GM19463 (cell line): Measurements from ENCODE around the gene PDGFA.
A peak's percentile ranks its signal among the peaks of the same experiment; 100 is the strongest.

ENCODE experiments used
- ATAC-seq: cut with Tn5 transposase; IDR thresholded peaks from one replicate; pipeline ENCODE4 v1.9.1; 2021; ENCODE audit warnings: mild to moderate bottlenecking, moderate library complexity; ENCODE audit not compliant: unreplicated experiment

PDGFA gene

DNA sequence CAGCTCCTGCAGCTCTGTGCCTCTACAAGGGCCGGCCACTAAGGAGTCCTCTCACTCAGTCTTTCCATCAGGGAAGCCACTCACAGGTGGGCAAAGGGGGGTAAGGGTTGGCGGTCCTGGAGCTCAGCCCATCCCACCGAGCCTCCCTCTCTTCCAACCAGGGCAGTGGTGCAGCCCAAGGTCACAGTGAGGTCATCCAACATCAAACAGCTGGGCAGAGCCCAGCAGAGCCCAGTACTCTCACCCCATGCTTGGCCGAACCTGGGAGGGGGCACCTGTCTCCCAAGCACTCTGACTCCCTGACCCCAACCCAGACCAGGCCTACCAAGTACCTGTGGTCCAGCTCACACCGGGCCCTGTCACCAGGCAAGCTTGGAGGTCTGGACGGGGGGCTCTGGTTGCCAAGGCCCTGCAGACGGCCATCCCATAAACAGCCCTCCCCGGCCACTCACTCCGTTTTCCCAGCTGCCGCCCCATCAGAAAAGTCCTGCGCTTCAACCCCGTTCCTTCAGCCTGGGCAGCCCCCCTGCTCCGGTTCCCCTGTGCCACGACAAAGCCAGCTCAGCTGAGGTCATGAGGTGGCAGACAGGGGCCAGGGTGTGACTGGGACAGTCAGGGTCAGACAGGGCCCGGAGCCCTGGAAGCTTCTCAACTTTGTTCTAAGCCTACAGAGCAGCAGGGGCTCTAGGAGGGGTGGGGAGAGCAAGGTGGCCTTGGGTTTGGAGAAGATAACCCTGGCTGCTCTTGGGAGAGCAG lies 27.5 kb downstream of the PDGFA start:
- no peak for ATAC-seq

DNA sequence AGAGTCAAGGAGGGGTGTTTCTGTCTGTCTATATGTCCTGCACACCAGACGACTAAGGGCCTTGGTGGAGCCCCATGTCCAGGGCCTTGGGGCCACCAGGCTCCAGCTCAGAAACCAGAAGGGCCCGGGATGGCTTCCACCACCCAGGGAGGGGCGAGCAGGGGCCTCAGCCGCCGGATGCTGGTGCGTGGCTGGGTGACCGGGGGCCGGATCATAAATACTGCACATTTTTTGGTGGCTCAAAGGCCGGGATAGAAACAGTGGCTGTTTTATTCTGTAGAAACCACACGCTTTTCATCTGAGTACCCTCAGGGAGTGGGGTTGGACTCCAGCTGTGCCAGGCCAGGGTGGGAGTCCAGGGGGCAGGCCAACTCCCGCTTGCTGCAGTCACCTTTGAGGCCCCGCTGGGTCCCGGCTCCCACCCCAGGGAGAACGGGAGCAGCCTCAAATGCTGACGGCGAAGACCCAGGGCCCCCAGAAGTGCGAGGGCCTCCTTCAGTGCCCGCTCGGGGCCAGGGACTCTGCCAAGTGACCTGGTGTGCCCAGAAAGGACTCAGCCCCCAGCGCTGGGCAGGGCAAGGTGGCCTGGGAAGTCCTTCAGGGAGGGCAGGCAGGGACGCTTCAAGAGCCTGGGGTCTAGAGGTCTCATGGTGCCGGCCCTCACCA lies 28.2 kb downstream of the PDGFA start:
- ATAC-seq: no peak

DNA sequence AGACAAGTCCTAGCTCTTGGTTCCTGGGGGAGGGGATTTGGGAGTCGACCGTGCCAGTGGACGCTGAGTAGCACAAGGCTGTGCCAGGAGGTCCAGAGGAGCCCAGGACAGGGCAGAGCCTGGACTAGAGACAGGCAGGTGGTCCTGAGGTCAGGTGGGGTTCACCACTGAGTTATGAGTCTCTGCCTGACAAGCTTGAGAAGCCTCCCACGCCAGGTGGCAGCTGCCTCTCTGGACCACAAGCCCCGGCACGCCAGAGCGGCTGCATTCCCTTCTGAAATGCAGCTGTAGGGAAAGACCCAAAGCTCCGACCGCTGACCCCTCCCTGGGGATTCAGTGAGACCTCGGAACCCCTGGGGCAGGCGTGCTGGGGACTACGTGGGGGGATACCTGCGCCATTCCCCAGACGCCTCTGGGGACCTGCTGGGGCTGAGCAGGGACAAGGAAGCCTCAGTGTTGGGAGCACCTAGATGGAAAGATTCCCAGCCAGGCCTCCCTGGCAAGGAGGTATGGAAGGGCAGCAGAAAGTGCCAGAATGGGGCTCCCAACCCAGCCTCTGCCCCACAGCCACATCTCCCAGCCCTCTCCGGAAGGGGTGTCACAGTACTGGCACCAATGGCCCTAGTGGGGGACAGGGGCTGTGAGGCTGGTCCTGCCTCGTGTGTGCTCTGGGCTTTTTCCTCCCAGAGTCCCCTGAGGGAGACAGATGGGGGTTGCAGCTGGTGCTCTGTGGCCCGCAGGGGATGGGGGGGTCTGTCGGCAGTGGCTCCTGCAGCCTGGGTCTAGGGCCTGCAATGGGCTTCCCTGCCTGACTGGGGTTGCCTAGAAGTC lies 29.0 kb downstream of the PDGFA start:
- peak; percentile 87 for ATAC-seq

DNA sequence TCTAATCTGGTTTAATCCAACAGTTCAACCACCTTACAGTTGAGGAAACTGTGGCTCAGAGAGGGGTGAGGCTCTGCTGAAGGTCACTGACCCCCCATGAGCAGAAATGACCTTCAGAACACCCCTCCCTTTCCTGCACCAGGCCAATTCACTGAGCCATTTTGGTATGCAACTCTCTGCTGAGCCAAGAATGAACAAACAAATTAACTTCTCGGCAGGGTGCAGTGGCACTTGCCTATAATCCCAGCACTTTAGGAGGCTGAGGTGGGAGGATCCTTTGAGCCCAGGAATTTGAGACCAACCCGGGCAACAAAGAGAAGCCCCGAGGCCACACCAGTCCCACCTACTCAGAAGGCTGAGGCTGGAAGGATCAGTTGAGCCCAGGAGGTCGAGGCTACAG lies 29.8 kb downstream of the PDGFA start:
- ATAC-seq: no peak

GRCh38 chr7:486216-486743 lies 33.4 kb downstream of the PDGFA start:
- ATAC-seq: no peak

- ATAC-seq: no peak
These were observed 34.2 kb downstream of the PDGFA start for GRCh38 chr7:485188-486081.

- no peak for ATAC-seq
These were observed 35.1 kb downstream of the PDGFA start for GRCh38 chr7:484356-485101.

DNA sequence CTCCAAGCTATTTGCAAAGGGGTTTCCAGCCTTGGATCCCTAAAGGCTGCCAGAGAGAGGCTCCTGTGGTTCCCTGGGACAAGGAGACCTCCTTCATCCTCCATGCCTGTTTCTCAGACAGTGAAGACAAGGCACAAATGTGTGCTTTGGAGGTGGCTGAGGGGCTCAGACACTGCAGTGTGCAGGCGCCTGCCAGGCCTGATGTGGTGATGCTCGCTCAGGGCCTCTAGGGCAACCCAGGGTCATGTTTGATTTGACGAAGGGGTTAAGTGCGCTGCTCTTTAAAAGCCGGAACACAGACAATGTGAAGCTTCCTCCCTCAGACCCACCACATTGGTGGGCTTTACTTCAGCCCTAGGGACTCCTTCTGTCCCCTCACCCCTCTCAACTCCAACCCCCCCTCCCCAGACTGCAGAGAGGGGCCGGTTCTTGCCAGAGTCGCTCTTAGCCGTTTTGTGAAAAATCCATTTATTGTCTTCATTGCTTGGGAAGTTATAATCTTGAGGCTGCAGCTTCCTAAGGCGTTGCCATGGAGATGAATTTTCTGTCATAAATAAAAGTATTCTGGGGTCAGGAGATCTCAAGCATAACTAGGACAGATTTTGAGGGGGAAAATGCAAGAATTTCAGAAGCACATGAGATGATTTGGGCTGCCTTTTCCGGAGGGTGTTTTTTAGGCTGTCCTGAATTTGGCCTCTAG lies 35.8 kb downstream of the PDGFA start:
- ATAC-seq: no peak

DNA sequence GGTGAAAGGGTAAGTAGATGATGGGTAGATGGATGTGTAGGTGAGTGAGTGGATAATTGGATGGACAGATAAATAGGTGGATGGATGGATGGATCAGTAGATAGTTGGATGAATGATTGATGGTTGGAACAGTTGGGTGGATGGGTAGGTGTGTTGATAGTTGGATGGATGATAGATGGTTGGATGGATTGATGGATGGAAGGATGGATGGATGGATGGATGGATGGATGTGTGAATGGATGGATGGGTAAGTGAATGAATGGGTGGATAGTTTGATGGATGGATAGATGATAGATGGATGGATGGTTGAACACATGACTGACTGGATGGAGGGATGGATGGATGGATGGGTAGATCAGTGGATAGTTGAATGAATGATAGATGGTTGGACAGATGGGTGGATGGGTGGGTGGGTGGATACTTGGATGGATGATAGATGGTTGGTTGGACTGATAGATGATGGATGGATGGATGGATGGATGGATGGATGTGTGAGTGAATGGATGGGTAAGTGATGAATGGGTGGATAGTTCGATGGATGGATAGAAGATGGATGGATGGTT lies 37.0 kb downstream of the PDGFA start:
- ATAC-seq: no peak

DNA sequence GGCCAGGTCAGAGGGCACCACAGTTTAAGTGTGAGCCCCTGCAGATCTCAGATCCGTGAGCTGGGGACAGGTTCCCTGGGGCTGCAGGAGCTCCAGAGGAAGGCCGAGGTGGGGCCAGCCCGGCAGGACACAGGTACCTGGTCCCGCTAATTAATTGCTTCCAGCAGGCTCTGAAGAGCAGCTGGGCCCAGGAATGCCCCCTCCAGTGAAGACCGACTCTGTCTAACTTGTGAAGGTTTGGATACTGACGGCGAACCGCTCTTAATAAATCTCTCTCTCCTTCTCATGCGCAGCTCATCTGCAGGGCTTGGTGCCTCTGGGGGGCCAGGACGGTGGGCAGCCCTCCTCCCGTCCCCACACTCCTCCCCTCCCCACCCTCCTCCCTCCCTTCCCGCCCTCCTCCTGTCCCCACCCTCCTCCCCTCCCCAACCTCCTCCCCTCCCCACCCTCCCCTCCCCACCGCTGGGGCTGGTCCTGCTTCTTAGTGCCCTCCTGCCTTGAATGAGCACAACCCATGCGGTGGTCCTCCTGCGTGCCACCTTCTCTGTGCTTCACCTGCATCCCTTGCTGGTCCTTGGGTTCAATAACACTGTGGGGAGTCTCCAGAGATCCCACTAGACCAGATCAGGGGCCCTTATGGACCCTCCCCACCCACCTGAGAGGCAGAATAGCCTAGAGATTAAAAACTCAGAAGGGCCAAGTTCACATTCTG lies 38.3 kb downstream of the PDGFA start:
- ATAC-seq: no peak

- ATAC-seq: no peak
These were observed 39.0 kb downstream of the PDGFA start for GRCh38 chr7:480531-481218.

DNA sequence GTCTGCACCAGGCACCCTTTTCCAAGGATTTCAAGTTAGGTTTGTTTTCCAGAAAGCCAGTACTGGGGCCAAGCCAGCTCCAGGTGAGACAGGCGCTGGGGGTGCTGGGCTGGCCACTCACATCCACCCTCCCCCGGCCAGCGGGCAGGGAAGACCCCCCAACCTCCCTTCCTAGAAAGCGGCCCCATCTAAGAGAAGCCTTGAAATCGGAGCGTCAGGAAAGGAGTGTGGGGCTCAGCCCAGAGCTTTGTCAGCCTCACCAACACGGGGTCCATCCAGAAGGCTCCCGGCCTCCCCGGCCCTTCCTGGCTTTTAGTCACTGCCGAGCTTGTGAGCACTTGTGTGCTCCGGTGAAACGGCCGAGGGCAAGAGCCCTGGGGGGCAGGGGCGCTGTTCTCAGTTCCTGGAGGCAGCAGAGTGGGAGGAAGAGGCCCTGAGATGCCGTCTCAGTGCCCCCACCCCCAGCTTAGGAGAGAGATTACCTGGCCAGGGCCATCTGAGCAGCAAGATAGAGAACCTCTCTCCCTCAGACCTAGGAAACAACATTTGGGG lies 39.6 kb downstream of the PDGFA start:
- no peak for ATAC-seq

GRCh38 chr7:479115-479947 lies 40.3 kb downstream of the PDGFA start:
- ATAC-seq: no peak

DNA sequence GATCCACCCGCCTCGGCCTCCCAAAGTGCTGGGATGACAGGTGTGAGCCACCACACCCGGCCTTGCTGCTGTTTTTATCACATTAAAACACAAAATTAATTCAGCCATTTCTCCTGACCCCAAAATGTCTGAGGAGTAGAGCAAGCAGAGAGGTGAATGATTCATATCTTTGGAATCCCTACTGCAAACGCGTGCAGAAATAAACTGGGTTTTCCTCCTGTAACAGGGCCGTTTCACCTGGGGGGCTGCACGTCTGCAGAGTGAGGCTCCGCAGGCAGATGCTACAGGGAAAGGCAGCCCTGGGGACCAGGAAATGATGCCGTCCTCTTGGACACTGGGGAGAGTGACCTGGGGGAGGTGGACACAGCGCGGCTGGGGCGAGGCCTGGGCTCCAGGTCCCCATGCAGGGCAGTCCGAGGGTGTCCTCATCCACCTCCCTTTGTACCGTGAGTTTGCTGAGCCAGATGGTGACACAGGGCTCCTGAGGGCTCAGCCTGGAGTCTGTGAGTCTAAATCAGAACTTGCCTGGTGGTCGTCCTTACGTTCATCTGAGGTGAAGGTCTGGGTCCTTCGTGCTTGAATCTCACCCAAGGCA lies 41.9 kb downstream of the PDGFA start:
- ATAC-seq: no peak

GRCh38 chr7:476736-477360 lies 42.8 kb downstream of the PDGFA start:
- no peak for ATAC-seq
